RPMI7951 (cell line): ENCODE results near the gene SLC9C2. TPM values are rescaled to one million over a fixed set of nuclear protein-coding genes. Genes with fewer than 3 reads are reported as not detected.
"Not testable (repeated sequence)": the region's sequence is repeated elsewhere in the genome, so short reads cannot be mapped to it uniquely, and the experiment has no call there.

Source experiments
- DNase-seq: peaks from one replicate; pipeline ENCODE4 v3.0.0-alpha.2; 2012; ENCODE audit warnings: low read depth
- total RNA-seq: library from RNA; depleted of rRNA; stranded (reverse); fragments of >200 nt; shearing (Covaris generic); gene quantifications from 2 replicates; pipeline ENCODE4 v1.2.3, GENCODE V29; 2014

SLC9C2 gene
- total RNA-seq, 1 experiment from 2014 or later = not detected

- DNase-seq = no peak
Measured at GRCh38 chr1:173581383-173582079, 21.3 kb downstream of the SLC9C2 start.

- no peak for DNase-seq
Measured at GRCh38 chr1:173580658-173581057, 22.2 kb downstream of the SLC9C2 start.

- no peak for DNase-seq
Measured at GRCh38 chr1:173580071-173580470, 22.8 kb downstream of the SLC9C2 start.

- no peak for DNase-seq
Measured at GRCh38 chr1:173573596-173573995, 29.3 kb downstream of the SLC9C2 start.

- DNase-seq = no peak
Measured at GRCh38 chr1:173572201-173572873, 30.5 kb downstream of the SLC9C2 start.

GRCh38 chr1:173570370-173571007, 32.4 kb downstream of the SLC9C2 start:
- DNase-seq = no peak

- no peak for DNase-seq
Measured at GRCh38 chr1:173568483-173568882, 34.4 kb downstream of the SLC9C2 start.

- not testable (repeated sequence) for DNase-seq
Measured at GRCh38 chr1:173563846-173564245, 39.0 kb downstream of the SLC9C2 start.

- DNase-seq = no peak
Measured at GRCh38 chr1:173562813-173563212, 40.1 kb downstream of the SLC9C2 start.

GRCh38 chr1:173561263-173561662, 41.6 kb downstream of the SLC9C2 start:
- DNase-seq = no peak

- no peak for DNase-seq
Measured at GRCh38 chr1:173560285-173560880, 42.5 kb downstream of the SLC9C2 start.

- DNase-seq = no peak
Measured at GRCh38 chr1:173555651-173556305, 47.1 kb downstream of the SLC9C2 start.

- no peak for DNase-seq
Measured at GRCh38 chr1:173554541-173555250, 48.2 kb downstream of the SLC9C2 start.

- no peak for DNase-seq
Measured at GRCh38 chr1:173554089-173554488, 48.8 kb downstream of the SLC9C2 start.

GRCh38 chr1:173553312-173553711, 49.6 kb downstream of the SLC9C2 start:
- DNase-seq = no peak

GRCh38 chr1:173551699-173552098, 51.2 kb downstream of the SLC9C2 start:
- no peak for DNase-seq

GRCh38 chr1:173549813-173550212, 53.1 kb downstream of the SLC9C2 start:
- no peak for DNase-seq

- no peak for DNase-seq
Measured at GRCh38 chr1:173545688-173546087, 57.2 kb downstream of the SLC9C2 start.

- DNase-seq = no peak
Measured at GRCh38 chr1:173536223-173536622, 66.6 kb downstream of the SLC9C2 start.

- DNase-seq = peak; percentile 32
Measured at GRCh38 chr1:173532237-173532636, 70.6 kb downstream of the SLC9C2 start.
